Lower lobe of right lung (tissue), 2 donors: ENCODE data around the gene PRSS53. TPM values are rescaled to one million over a fixed set of nuclear protein-coding genes. Genes with fewer than 3 reads are reported as not detected.

ENCODE experiments used
- ATAC-seq, 2 donors: fragments of 200-7000 bp; cut with Tn5 transposase; one replicate each; pipeline ENCODE4 v1.9.1; 2020 to 2022; ENCODE audit warnings: mild to moderate bottlenecking in 2 of 2, moderate library complexity in 2 of 2
- DNase-seq: peaks from one replicate; pipeline ENCODE4 v3.0.0-alpha.2; 2020
- H3K27ac ChIP-seq: fragments of 200-600 bp; one replicate; pipeline ENCODE4 v1.8.0; 2022
- H3K27me3 ChIP-seq: fragments of 200-600 bp; one replicate; pipeline ENCODE4 v1.8.0; 2022; ENCODE audit warnings: low read depth
- H3K36me3 ChIP-seq: fragments of 200-600 bp; one replicate; pipeline ENCODE4 v1.8.0; 2022; ENCODE audit warnings: mild to moderate bottlenecking
- H3K4me1 ChIP-seq: fragments of 200-600 bp; one replicate; pipeline ENCODE4 v1.8.0; 2022
- H3K4me3 ChIP-seq: fragments of 200-600 bp; one replicate; pipeline ENCODE4 v1.8.0; 2022; ENCODE audit warnings: mild to moderate bottlenecking
- H3K9me3 ChIP-seq: fragments of 200-600 bp; one replicate; pipeline ENCODE4 v1.8.0; 2022
- CTCF ChIP-seq: fragments of 200-600 bp; IDR thresholded peaks from one replicate; pipeline ENCODE4 v1.8.0; 2022; ENCODE audit warnings: antibody characterized with exemption, mild to moderate bottlenecking
- intact Hi-C: fragments of 100-400 bp; cut with DNase I; formaldehyde crosslinking; loops from one replicate; pipeline ENCODE4 v1.11.0; 2022
- total RNA-seq: library from RNA; stranded (reverse); fragmentation: NEBNext Ultra II Directional; extraction: Animal tissue kit (Norgen Biotek cat#: 25700); gene quantifications from one replicate; pipeline ENCODE4 v1.2.1, GENCODE V29; 2021
- donor health status: DM: no; HTN: yes; CAD: no; lungs with severe emphysema.

The PRSS53 gene
- total RNA-seq, 1 donor from 2014 or later, result 2.4 TPM

DNA sequence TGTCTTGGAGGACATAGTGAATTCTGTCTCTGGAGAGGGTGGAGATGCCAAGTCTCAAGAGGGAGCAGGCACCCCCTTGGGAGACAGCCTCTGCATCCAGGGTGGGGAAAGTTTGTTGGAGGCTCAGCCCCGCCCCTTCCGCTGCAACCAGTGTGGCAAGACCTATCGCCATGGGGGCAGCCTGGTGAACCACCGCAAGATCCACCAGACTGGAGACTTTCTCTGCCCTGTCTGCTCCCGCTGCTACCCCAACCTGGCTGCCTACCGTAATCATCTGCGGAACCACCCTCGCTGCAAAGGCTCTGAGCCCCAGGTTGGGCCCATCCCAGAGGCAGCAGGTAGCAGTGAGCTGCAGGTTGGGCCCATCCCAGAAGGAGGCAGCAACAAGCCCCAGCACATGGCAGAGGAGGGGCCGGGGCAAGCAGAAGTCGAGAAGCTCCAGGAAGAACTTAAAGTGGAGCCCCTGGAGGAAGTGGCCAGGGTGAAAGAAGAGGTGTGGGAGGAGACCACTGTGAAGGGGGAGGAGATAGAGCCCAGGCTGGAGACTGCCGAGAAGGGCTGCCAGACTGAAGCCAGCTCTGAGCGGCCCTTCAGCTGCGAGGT, 9.3 kb downstream of the PRSS53 start:
- intact Hi-C loops, result no loop called here
- Histone ChIP-seq H3K4me1 (peaks cover 11% of the 10 kb centered on the region), H3K27me3 (no peaks in the 10 kb centered on the region), H3K9me3 (no peaks in the 10 kb centered on the region), H3K4me3 (no peak overlapping the region), H3K27ac (no peak overlapping the region), H3K36me3 (peaks cover 80% of the 10 kb centered on the region)
- no peak for ATAC-seq
- DNase-seq, result no peak
- TF ChIP-seq CTCF, result no peak

- no peak for TF ChIP-seq CTCF
- no peaks in the 10 kb centered on the region for H3K9me3 ChIP-seq
- H3K4me1 ChIP-seq, result peaks cover 11% of the 10 kb centered on the region
- intact Hi-C loops, result no loop called here
- H3K27me3 ChIP-seq, result no peaks in the 10 kb centered on the region
- peaks cover 73% of the 10 kb centered on the region for H3K36me3 ChIP-seq
- ATAC-seq, result no peak
- H3K27ac ChIP-seq, result no peak overlapping the region
- no peak overlapping the region for H3K4me3 ChIP-seq
- DNase-seq, result no peak
These were observed 10.0 kb downstream of the PRSS53 start for GRCh38 chr16:31078597-31079341.

- no peaks in the 10 kb centered on the region for H3K27me3 ChIP-seq
- no peak overlapping the region for H3K27ac ChIP-seq
- TF ChIP-seq CTCF, result no peak
- H3K9me3 ChIP-seq, result no peaks in the 10 kb centered on the region
- no peak for DNase-seq
- intact Hi-C loops, result no loop called here
- ATAC-seq, result no peak
- H3K4me3 ChIP-seq, result no peak overlapping the region
- peaks cover 11% of the 10 kb centered on the region for H3K4me1 ChIP-seq
- H3K36me3 ChIP-seq, result peaks cover 63% of the 10 kb centered on the region
These were observed 10.9 kb downstream of the PRSS53 start for GRCh38 chr16:31077592-31078396.

DNA sequence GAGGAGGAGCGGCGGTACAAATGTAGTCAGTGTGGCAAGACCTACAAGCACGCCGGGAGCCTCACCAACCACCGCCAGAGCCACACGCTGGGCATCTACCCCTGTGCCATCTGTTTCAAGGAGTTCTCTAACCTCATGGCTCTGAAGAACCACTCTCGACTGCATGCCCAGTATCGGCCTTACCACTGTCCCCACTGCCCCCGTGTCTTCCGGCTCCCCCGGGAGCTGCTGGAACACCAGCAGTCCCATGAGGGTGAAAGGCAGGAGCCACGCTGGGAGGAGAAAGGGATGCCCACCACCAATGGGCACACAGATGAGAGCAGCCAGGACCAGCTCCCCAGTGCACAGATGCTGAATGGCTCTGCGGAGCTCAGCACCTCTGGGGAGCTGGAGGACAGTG, 11.7 kb downstream of the PRSS53 start:
- no peak for DNase-seq
- no peaks in the 10 kb centered on the region for H3K27me3 ChIP-seq
- peaks cover 56% of the 10 kb centered on the region for H3K36me3 ChIP-seq
- no peak for ATAC-seq
- no peak overlapping the region for H3K4me3 ChIP-seq
- H3K9me3 ChIP-seq, result no peaks in the 10 kb centered on the region
- H3K27ac ChIP-seq, result no peak overlapping the region
- H3K4me1 ChIP-seq, result peaks cover 18% of the 10 kb centered on the region
- no peak for TF ChIP-seq CTCF
- intact Hi-C loops, result no loop called here

DNA sequence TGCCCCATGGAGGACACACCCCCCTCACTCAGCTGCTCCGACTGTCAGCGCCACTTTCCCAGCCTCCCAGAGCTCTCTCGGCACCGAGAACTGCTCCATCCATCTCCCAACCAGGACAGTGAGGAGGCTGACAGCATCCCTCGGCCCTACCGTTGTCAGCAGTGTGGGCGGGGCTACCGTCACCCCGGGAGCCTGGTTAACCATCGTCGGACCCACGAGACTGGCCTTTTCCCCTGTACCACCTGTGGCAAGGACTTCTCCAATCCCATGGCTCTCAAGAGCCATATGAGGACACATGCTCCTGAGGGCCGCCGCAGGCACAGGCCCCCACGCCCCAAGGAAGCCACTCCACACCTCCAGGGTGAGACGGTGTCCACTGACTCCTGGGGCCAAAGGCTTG, 12.4 kb downstream of the PRSS53 start:
- peaks cover 53% of the 10 kb centered on the region for H3K36me3 ChIP-seq

More for the DNA sequence above, 12.4 kb downstream of the PRSS53 start:
- no peak overlapping the region for H3K27ac ChIP-seq
- H3K27me3 ChIP-seq, result no peaks in the 10 kb centered on the region
- ATAC-seq, result no peak
- no peaks in the 10 kb centered on the region for H3K9me3 ChIP-seq
- intact Hi-C loops, result no loop called here
- H3K4me1 ChIP-seq, result peaks cover 24% of the 10 kb centered on the region
- no peak overlapping the region for H3K4me3 ChIP-seq
- TF ChIP-seq CTCF, result no peak
- no peak for DNase-seq
